Prostate gland (tissue), 2 donors: ENCODE results near the gene TRAF4. TPM values are rescaled to one million over a fixed set of nuclear protein-coding genes. Genes with fewer than 3 reads are reported as not detected.
"Not testable (repeated sequence)": the region's sequence is repeated elsewhere in the genome, so short reads cannot be mapped to it uniquely, and the experiment has no call there.

Experiments
- DNase-seq: peaks from one replicate; pipeline ENCODE4 v3.0.0-alpha.2; 2019; ENCODE audit warnings: low spot score
- H3K27ac ChIP-seq, 2 donors: fragments of 200-600 bp; sonication (generic); 2 replicates each; pipeline ENCODE4 v1.5.1; 2017 to 2019
- H3K27me3 ChIP-seq: fragments of 200-600 bp; sonication (generic); replicated peaks from 2 replicates; pipeline ENCODE4 v1.5.1; 2019; ENCODE audit not compliant: insufficient read depth
- H3K36me3 ChIP-seq, 2 donors: fragments of 200-600 bp; sonication (generic); 1 replicate in 1 of 2; 2 replicates in 1 of 2; pipeline versions ENCODE4 v1.5.1 to v1.8.1; 2017 to 2019
- H3K4me1 ChIP-seq: fragments of 200-600 bp; sonication (generic); replicated peaks from 2 replicates; pipeline ENCODE4 v1.5.1; 2019
- H3K4me3 ChIP-seq, 2 donors: fragments of 200-600 bp; sonication (generic); 2 replicates each; pipeline ENCODE4 v1.5.1; 2017 to 2019
- H3K9me3 ChIP-seq: fragments of 200-600 bp; sonication (generic); 2 replicates; pipeline ENCODE4 v1.5.1; 2017
- POLR2A ChIP-seq: fragments of 450-650 bp; IDR thresholded peaks from one replicate; pipeline ENCODE4 v1.6.1; 2016; ENCODE audit warnings: antibody characterized with exemption, mild to moderate bottlenecking
- POLR2AphosphoS5 ChIP-seq: sonication (generic); formaldehyde crosslinking; IDR thresholded peaks from one replicate; pipeline ENCODE4 v1.6.1; 2017; ENCODE audit warnings: antibody characterized with exemption
- whole genome bisulfite sequencing: methylation state at CpG from one replicate; pipeline ENCODE4 v1.1.5; 2018; 5-methylcytosine and 5-hydroxymethylcytosine counted together
- intact Hi-C: fragments of 100-400 bp; cut with DNase I; formaldehyde crosslinking; loops from one replicate; pipeline ENCODE4 v1.14.2; 2022
- total RNA-seq, 2 donors: library from RNA; depleted of rRNA; stranded (reverse); fragments of >200 nt; gene quantifications; one replicate each; pipeline ENCODE4 v1.1.0, GENCODE V29; 2016
- TF ChIP-seq, protein P1 (sequence below), 4 experiments: fragments of 200-600 bp in 2 of 4; fragments of 450-650 bp in 2 of 4; sonication (generic) in 2 of 4; IDR thresholded peaks; 1 replicate in 3 of 4; 2 replicates in 1 of 4; pipeline ENCODE4 v1.5.1; 2016 to 2019; ENCODE audit warnings: antibody characterized with exemption in 4 of 4, mild to moderate bottlenecking in 2 of 4, moderate library complexity in 2 of 4

Gene TRAF4
- total RNA-seq, 2 donors from 2014 or later, result 43.1 to 59.8 TPM

DNA sequence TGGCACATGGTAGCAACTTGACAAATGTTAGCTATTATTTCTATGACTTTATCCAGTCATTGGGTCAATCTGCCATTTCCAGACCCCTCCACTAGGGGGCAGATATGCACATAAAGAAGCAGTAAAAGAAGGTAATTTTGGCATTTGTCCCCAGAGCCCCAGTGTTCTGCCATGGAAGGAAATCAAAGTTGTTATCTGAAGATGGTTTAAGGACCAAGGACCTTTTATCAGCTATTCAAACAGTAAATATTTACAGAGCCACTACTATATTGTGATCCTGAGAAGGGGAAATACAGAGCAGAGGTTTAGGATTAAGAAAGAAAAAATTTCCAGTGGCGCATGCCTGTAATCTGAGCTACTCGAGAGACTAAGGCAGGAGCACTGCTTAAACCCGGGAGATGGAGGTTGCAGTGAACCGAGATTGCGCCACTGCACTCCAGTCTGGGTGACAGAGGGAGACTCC, 20.0 kb downstream of the TRAF4 start:
- 39% methylated on average over 5 of the region's 5 CpGs for WGBS
- H3K27ac ChIP-seq, result no peak overlapping the region

DNA sequence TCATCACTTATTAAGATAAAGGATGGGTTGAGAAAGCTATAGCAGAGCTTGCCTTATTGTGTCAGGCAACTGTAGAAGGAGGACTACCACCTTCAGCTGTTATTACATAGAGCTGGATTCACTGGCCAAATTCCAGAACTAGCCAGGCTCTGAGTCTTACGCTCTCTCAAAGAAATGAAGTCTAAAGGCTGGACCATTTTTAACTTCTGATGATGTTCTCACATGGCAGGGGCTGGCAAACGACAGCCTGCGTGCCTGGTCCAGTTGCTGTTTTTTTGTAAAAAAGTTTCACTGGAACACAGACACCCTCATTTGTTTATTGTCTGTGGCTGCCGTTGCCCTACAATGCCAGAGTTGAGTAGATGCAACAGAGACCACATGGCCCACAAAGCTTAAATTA, 21.2 kb downstream of the TRAF4 start:
- no peaks in the 10 kb centered on the region for H3K36me3 ChIP-seq
- no peak overlapping the region for H3K4me3 ChIP-seq
- intact Hi-C loops, result loop anchor here (10.0 kb wide), 1 partner anchor 90 kb away; the partner anchor contains the start of gene ERAL1
- no peaks in the 10 kb centered on the region for H3K9me3 ChIP-seq
- H3K27me3 ChIP-seq, result no peaks in the 10 kb centered on the region
- no peak for DNase-seq
- TF ChIP-seq POLR2AphosphoS5, result no peak
- TF ChIP-seq, protein P1, sequence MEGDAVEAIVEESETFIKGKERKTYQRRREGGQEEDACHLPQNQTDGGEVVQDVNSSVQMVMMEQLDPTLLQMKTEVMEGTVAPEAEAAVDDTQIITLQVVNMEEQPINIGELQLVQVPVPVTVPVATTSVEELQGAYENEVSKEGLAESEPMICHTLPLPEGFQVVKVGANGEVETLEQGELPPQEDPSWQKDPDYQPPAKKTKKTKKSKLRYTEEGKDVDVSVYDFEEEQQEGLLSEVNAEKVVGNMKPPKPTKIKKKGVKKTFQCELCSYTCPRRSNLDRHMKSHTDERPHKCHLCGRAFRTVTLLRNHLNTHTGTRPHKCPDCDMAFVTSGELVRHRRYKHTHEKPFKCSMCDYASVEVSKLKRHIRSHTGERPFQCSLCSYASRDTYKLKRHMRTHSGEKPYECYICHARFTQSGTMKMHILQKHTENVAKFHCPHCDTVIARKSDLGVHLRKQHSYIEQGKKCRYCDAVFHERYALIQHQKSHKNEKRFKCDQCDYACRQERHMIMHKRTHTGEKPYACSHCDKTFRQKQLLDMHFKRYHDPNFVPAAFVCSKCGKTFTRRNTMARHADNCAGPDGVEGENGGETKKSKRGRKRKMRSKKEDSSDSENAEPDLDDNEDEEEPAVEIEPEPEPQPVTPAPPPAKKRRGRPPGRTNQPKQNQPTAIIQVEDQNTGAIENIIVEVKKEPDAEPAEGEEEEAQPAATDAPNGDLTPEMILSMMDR (IDR thresholded peaks at IDR 0.05), result no peak
- no peak for TF ChIP-seq POLR2A
- WGBS, result 62% methylated on average over 4 of the region's 4 CpGs
- no peak overlapping the region for H3K27ac ChIP-seq
- peaks cover 10% of the 10 kb centered on the region for H3K4me1 ChIP-seq

More for the DNA sequence above, 20.0 kb downstream of the TRAF4 start:
- peak; percentile 83 for DNase-seq
- Histone ChIP-seq H3K27me3 (no peaks in the 10 kb centered on the region), H3K4me1 (peaks cover 10% of the 10 kb centered on the region), H3K4me3 (no peak overlapping the region), H3K36me3 (no peaks in the 10 kb centered on the region), H3K9me3 (no peaks in the 10 kb centered on the region)
- TF ChIP-seq POLR2A (no peak), POLR2AphosphoS5 (peak; percentile 74)
- TF ChIP-seq, protein P1 (IDR thresholded peaks at IDR 0.05), result peak; percentile 80 to 93 (median 90)
- intact Hi-C loops, result loop anchor here (5.0 to 10.0 kb wide), 3 partner anchors 91 to 153 kb away; partner anchors contain the start of genes ERAL1 and FLOT2

DNA sequence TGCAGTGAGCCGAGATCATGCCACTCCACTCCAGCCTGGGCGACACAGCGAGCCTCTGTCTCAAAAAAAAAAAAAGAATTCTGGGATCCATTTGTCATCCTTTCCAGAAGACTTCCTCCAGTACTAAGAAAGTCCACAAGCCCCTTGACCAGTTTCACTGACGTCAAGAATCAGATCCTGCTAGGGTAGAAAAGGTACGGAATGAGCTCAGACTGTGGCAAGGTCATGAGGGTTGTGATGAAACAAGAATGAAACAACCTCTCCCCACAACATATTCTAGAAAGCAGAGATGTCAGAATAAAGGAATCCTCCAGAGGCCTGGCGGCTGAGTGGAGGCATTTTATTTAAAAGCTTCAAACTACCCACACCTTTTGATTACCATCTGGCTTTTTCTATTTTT, 29.9 kb downstream of the TRAF4 start:
- WGBS, result 89% methylated on average over 6 of the region's 6 CpGs
- DNase-seq, result no peak
- Histone ChIP-seq H3K36me3 (no peaks in the 10 kb centered on the region), H3K27ac (no peak overlapping the region), H3K4me1 (no peaks in the 10 kb centered on the region), H3K4me3 (no peak overlapping the region), H3K27me3 (no peaks in the 10 kb centered on the region), H3K9me3 (no peaks in the 10 kb centered on the region)
- intact Hi-C loops, result no loop called here
- TF ChIP-seq POLR2A (no peak), POLR2AphosphoS5 (no peak)
- TF ChIP-seq, protein P1 (IDR thresholded peaks at IDR 0.05), result no peak

DNA sequence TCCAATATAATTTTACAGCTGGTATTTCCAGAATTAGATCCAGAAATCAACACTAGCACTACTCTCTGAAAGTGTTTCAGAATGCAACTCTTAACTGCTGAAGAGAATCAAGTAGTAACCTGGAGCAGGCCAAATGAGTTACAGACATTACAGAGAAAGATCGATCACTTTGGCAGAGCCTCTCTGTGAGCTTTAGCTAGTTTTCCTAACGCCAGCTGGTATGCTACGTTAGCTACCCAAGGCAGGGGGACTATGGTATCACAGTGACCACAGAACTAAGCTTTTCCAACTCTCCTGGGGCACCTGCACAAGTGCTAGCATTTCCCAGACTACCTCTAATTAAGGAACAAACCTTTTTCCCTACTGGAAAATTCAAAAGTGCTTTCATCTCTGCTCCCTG, 30.4 kb downstream of the TRAF4 start:
- TF ChIP-seq, protein P1 (IDR thresholded peaks at IDR 0.05), result no peak
- TF ChIP-seq POLR2A (no peak), POLR2AphosphoS5 (no peak)
- intact Hi-C loops, result no loop called here
- WGBS, result 75% methylated on average over 3 of the region's 3 CpGs
- no peak overlapping the region for H3K4me3 ChIP-seq
- no peaks in the 10 kb centered on the region for H3K4me1 ChIP-seq
- H3K27me3 ChIP-seq, result no peaks in the 10 kb centered on the region
- no peak for DNase-seq
- H3K27ac ChIP-seq, result no peak overlapping the region
- H3K9me3 ChIP-seq, result no peaks in the 10 kb centered on the region
- no peaks in the 10 kb centered on the region for H3K36me3 ChIP-seq

DNA sequence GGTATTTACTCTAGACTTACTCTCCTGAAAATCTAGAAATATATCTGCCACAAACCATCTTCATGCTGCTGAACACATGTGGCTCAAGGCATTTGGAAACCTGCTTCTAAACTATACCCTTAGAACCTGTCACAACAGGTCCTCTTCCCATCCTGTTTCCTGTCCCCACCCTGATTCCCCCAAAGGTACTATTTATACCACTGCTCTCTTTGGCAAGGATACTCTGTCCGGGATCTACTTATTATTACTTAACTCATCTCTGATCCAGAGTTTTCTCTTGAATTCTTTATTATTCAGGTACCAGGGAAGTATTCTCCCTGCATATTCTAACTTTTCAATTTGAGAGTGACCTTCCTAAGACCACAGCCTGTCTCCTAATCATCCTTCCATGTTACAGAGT, 33.4 kb downstream of the TRAF4 start:
- DNase-seq, result peak; percentile 39
- H3K9me3 ChIP-seq, result no peaks in the 10 kb centered on the region
- no peaks in the 10 kb centered on the region for H3K36me3 ChIP-seq
- no peaks in the 10 kb centered on the region for H3K27me3 ChIP-seq
- WGBS, result 14% methylated on average over 1 of the region's 1 CpG
- no peak overlapping the region for H3K4me3 ChIP-seq
- peak overlapping the region in 1 of 2 donors; percentile 32 for H3K27ac ChIP-seq
- TF ChIP-seq POLR2AphosphoS5 (peak; percentile 64), POLR2A (no peak)
- TF ChIP-seq, protein P1 (IDR thresholded peaks at IDR 0.05), result no peak
- intact Hi-C loops, result no loop called here
- H3K4me1 ChIP-seq, result no peaks in the 10 kb centered on the region

DNA sequence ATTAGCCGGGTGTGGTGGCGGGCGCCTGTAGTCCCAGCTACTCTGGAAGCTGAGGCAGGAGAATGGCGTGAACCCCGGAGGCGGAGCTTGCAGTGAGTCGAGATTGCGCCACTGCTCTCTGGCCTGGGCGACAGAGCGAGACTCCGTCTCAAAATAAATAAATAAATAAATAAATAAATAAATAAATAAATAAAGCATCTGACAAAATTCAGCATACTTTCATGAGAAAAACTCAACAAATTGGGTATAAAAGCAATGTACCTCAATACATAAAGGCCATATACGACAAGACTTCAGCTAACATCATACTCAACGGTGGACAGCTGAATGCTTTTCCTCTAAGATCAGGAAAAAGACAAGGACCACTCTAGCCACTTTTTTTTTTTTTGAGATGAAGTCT, 35.8 kb downstream of the TRAF4 start:
- H3K4me1 ChIP-seq, H3K9me3 ChIP-seq, H3K27ac ChIP-seq, intact Hi-C loops, H3K4me3 ChIP-seq, DNase-seq, H3K27me3 ChIP-seq, H3K36me3 ChIP-seq: not testable (repeated sequence)
- 96% methylated on average over 13 of the region's 13 CpGs for WGBS
